NB4 (cell line): ENCODE results near the gene CDHR4.

Source experiments
- MYC ChIP-seq: IDR thresholded peaks from 2 replicates; pipeline ENCODE4 v1.6.1; 2011; ENCODE audit warnings: low read depth, low read length
- POLR2A ChIP-seq: IDR thresholded peaks from 2 replicates; pipeline ENCODE4 v1.6.1; 2011; ENCODE audit warnings: mild to moderate bottlenecking; ENCODE audit not compliant: insufficient read length; ENCODE audit errors: extremely low read depth
- TF ChIP-seq, protein P1 (sequence below): IDR thresholded peaks from one replicate; pipeline ENCODE4 v1.5.1; 2012; ENCODE audit warnings: low read depth, low read length
- TF ChIP-seq, protein P2 (sequence below): IDR thresholded peaks from 2 replicates; pipeline ENCODE4 v1.6.1; 2011; ENCODE audit warnings: low read depth, low read length

DNA sequence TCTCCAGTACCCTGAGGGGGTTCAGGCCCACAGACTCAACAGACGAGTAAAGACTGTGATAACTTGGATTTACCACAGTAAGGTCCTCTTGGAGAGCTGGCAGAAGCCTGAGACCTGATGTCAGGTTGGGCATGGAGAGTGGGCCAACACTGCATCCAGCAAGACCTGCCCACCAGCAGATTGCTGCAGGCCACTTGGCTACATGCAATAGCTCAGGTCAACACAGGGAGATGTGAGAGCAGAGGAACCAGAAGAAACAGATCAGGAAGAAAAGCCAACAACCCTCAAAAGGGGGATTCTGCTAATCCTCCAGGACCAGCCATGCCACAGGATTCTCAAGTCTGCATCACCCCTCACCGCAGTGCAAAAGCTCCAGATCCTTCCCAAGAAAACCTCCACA, 11.6 kb downstream of the CDHR4 start:
- TF ChIP-seq, protein P1, sequence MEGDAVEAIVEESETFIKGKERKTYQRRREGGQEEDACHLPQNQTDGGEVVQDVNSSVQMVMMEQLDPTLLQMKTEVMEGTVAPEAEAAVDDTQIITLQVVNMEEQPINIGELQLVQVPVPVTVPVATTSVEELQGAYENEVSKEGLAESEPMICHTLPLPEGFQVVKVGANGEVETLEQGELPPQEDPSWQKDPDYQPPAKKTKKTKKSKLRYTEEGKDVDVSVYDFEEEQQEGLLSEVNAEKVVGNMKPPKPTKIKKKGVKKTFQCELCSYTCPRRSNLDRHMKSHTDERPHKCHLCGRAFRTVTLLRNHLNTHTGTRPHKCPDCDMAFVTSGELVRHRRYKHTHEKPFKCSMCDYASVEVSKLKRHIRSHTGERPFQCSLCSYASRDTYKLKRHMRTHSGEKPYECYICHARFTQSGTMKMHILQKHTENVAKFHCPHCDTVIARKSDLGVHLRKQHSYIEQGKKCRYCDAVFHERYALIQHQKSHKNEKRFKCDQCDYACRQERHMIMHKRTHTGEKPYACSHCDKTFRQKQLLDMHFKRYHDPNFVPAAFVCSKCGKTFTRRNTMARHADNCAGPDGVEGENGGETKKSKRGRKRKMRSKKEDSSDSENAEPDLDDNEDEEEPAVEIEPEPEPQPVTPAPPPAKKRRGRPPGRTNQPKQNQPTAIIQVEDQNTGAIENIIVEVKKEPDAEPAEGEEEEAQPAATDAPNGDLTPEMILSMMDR: no peak
- TF ChIP-seq POLR2A (no peak), MYC (no peak)
- TF ChIP-seq, protein P2, sequence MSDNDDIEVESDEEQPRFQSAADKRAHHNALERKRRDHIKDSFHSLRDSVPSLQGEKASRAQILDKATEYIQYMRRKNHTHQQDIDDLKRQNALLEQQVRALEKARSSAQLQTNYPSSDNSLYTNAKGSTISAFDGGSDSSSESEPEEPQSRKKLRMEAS: no peak
